ENCODE measurements around the gene WASL.

DNA sequence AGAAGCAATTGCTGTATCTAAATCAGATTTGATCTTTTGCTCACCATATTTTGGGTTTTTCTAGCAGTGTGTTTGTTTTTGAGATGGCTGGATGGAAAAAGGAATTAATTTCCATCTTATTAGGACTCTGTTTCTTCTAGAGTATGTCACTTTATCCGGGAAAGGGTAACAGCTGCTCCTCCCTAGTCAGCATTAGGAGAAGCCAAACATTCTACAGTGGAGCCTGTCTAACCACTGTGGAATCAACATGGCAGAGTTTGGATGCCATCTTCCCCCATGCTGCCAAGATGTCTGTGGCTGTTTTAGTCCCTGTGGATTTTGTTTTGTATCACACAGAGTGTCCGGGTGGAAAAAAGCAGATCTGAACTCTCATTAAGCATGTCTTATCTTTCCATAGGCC is 109.2 kb downstream of the WASL start:
- TF ChIP-seq FOXA1 (IDR thresholded peaks at IDR 0.05) (no peak), ELF4 (IDR thresholded peaks at IDR 0.05) (no peak), FOXK2 (IDR thresholded peaks at IDR 0.05) (no peak), SUZ12 (IDR thresholded peaks at IDR 0.05) (no peak), ZNF384 (IDR thresholded peaks at IDR 0.05) (no peak), CTBP1 (IDR thresholded peaks at IDR 0.05; ENCODE audit: borderline replicate concordance) (no peak), SP1 (IDR thresholded peaks at IDR 0.05) (no peak), NFRKB (IDR thresholded peaks at IDR 0.05) (no peak), ARNT (IDR thresholded peaks at IDR 0.05) (no peak), LEF1 (IDR thresholded peaks at IDR 0.05; ENCODE audit: borderline replicate concordance) (no peak), BHLHE40 (IDR thresholded peaks at IDR 0.05; ENCODE audit: borderline replicate concordance) (no peak), L3MBTL2 (conservative IDR thresholded peaks at IDR 0.05) (no peak)

Data from HEK293T (cell line).